ENCODE results near the gene AGAP1. TPM values are rescaled to one million over a fixed set of nuclear protein-coding genes. Genes with fewer than 3 reads are reported as not detected.

Gene AGAP1
- total RNA-seq, 4 donors from 2014 or later = 33.7 to 55.2 (median 37.5) TPM

- H3K36me3 ChIP-seq = peaks cover 0 to 68% of the 10 kb centered on the region in 2 donors
- no peak overlapping the region for H3K27ac ChIP-seq
- H3K27me3 ChIP-seq = no peaks in the 10 kb centered on the region
- 53 to 90% methylated on average over 2 to 5 of the region's 15 CpGs for whole genome bisulfite sequencing, 2 donors (ENCODE audit: low coverage in 1 of 2)
- no peak for TF ChIP-seq POLR2A (IDR thresholded peaks at IDR 0.05)
- no peak for TF ChIP-seq EP300 (IDR thresholded peaks at IDR 0.05)
- TF ChIP-seq POLR2AphosphoS5 (IDR thresholded peaks at IDR 0.05) = no peak
- TF ChIP-seq, protein P1, sequence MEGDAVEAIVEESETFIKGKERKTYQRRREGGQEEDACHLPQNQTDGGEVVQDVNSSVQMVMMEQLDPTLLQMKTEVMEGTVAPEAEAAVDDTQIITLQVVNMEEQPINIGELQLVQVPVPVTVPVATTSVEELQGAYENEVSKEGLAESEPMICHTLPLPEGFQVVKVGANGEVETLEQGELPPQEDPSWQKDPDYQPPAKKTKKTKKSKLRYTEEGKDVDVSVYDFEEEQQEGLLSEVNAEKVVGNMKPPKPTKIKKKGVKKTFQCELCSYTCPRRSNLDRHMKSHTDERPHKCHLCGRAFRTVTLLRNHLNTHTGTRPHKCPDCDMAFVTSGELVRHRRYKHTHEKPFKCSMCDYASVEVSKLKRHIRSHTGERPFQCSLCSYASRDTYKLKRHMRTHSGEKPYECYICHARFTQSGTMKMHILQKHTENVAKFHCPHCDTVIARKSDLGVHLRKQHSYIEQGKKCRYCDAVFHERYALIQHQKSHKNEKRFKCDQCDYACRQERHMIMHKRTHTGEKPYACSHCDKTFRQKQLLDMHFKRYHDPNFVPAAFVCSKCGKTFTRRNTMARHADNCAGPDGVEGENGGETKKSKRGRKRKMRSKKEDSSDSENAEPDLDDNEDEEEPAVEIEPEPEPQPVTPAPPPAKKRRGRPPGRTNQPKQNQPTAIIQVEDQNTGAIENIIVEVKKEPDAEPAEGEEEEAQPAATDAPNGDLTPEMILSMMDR (IDR thresholded peaks at IDR 0.05) = no peak
- no peak overlapping the region for H3K4me3 ChIP-seq
- peaks cover 0 to 6% (median 0%) of the 10 kb centered on the region in 3 donors for H3K9me3 ChIP-seq
- peaks cover 0 to 6% (median 0%) of the 10 kb centered on the region in 3 donors for H3K4me1 ChIP-seq
- ATAC-seq = no peak
Observed at GRCh38 chr2:235931676-235932075, 437.8 kb downstream of the AGAP1 start.

DNA sequence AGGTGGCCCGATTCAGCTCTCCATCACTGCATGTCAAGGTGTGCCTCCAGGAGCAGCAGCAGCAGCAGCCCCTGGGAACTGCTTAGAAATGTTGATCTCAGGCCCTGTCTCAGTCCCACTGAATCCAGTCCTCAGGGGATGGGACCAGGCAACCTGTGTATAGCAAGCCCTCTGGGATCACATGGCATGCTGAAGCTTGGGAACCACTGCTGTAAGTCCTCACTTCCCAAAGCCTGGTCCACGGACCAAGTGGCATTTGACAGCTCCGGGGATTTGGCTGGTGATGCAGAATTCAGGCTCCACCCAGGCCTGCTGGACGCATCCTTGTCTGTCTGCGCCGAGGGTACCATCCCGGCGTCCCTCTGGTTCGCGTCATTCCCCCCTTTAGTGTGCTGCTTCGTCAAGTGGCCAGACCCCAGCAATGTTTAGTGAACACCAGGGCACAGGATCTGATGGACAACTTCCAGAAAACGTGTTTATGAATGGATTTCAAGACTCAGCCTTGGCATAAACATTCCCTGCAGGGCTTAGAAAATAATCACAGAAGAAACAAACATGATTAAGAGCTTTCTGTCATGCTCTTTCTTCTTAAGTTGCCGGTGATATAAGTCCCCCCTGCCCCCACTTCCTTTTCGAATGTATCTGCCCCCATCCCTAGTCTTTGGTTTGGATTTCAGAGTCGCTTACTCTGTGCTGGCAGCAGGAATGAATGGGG is 440.4 kb downstream of the AGAP1 start:
- ATAC-seq = no peak
- no peak overlapping the region for H3K27ac ChIP-seq
- H3K4me1 ChIP-seq = peaks cover 0 to 6% (median 0%) of the 10 kb centered on the region in 3 donors
- TF ChIP-seq POLR2AphosphoS5 (IDR thresholded peaks at IDR 0.05) (no peak), POLR2A (IDR thresholded peaks at IDR 0.05) (no peak), EP300 (IDR thresholded peaks at IDR 0.05) (no peak)
- TF ChIP-seq, protein P1 (IDR thresholded peaks at IDR 0.05) = no peak
- no peak overlapping the region for H3K4me3 ChIP-seq
- no peaks in the 10 kb centered on the region for H3K27me3 ChIP-seq
- H3K36me3 ChIP-seq = peaks cover 0 to 72% of the 10 kb centered on the region in 2 donors
- peaks cover 0 to 6% (median 0%) of the 10 kb centered on the region in 3 donors for H3K9me3 ChIP-seq
- WGBS, 2 donors (ENCODE audit: low coverage in 1 of 2) = 50 to 60% methylated on average over 3 to 8 of the region's 15 CpGs

GRCh38 chr2:235934774-235935484 is 441.1 kb downstream of the AGAP1 start:
- ATAC-seq = no peak

DNA sequence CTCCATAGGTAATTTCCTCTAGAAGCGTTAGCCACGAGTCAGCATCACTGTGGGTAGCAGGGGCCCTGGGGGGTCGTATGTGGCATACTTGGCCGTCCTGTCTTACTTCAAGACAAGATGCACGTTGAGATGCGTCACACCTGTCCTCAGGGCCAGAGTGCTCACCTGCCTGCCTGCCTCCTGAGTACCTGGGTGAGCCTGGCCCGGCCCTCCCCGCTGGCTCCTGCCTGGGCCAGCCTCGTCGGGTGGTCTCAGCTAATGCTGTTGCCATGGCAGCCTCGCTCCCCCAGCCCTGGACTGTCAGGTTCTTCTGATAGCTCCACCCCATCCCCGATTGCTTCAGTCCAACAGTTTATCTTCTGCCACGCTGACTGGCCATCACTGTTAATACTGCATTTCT is 441.9 kb downstream of the AGAP1 start:
- Histone ChIP-seq H3K4me1 (peaks cover 0 to 18% (median 0%) of the 10 kb centered on the region in 3 donors), H3K27me3 (no peaks in the 10 kb centered on the region), H3K27ac (no peak overlapping the region), H3K4me3 (no peak overlapping the region), H3K36me3 (peaks cover 0 to 62% of the 10 kb centered on the region in 2 donors), H3K9me3 (peaks cover 0 to 6% (median 0%) of the 10 kb centered on the region in 3 donors)
- TF ChIP-seq EP300 (IDR thresholded peaks at IDR 0.05) (no peak), POLR2A (IDR thresholded peaks at IDR 0.05) (no peak), POLR2AphosphoS5 (IDR thresholded peaks at IDR 0.05) (no peak)
- TF ChIP-seq, protein P1 (IDR thresholded peaks at IDR 0.05) = no peak
- 80 to 90% methylated on average over 3 to 8 of the region's 13 CpGs for WGBS, 2 donors (ENCODE audit: low coverage in 1 of 2)
- no peak for ATAC-seq

More at GRCh38 chr2:235934774-235935484, 441.1 kb downstream of the AGAP1 start:
- 73 to 78% methylated on average over 11 to 13 of the region's 16 CpGs for WGBS, 2 donors (ENCODE audit: low coverage in 1 of 2)
- H3K4me3 ChIP-seq = no peak overlapping the region
- H3K9me3 ChIP-seq = peaks cover 0 to 6% (median 0%) of the 10 kb centered on the region in 3 donors
- TF ChIP-seq, protein P1 (IDR thresholded peaks at IDR 0.05) = no peak
- TF ChIP-seq POLR2AphosphoS5 (IDR thresholded peaks at IDR 0.05) (no peak), POLR2A (IDR thresholded peaks at IDR 0.05) (no peak)
- H3K27ac ChIP-seq = no peak overlapping the region
- no peaks in the 10 kb centered on the region for H3K27me3 ChIP-seq
- peaks cover 0 to 71% of the 10 kb centered on the region in 2 donors for H3K36me3 ChIP-seq
- H3K4me1 ChIP-seq = peaks cover 0 to 10% (median 0%) of the 10 kb centered on the region in 3 donors
